Globus pallidus (tissue), 1 donor: ENCODE measurements around the gene TSPAN7.

Experiments
- DNase-seq: peaks from one replicate; pipeline ENCODE4 v3.0.0-alpha.2; 2015; ENCODE audit warnings: low spot score

Gene TSPAN7

GRCh38 chrX:38692961-38693360 is 131.6 kb downstream of the TSPAN7 start:
- DNase-seq: no peak

- no peak for DNase-seq
These were observed 133.1 kb downstream of the TSPAN7 start for GRCh38 chrX:38694394-38694793.

DNA sequence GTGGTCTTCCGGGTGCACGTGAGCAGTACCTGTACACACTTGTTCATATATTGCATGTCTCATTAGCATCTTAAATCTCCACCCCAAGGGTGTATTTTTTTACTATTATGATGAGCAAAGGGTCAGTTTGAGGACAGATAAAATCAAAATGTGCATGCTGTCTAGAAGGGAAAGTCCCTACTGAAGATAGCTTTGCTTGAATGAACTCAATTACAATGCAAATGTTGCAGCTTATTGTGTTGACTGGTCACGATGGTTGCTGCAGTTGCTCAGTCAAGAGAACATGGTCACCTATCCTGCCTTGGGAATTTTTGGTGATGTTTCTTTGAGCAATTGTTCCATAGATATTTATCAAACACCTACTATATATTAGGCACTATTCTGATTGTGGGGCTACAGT is 136.1 kb downstream of the TSPAN7 start:
- no peak for DNase-seq

- DNase-seq: no peak
These were observed 137.8 kb downstream of the TSPAN7 start for GRCh38 chrX:38699121-38699520.

GRCh38 chrX:38699696-38700095 is 138.4 kb downstream of the TSPAN7 start:
- no peak for DNase-seq

GRCh38 chrX:38701073-38701472 is 139.7 kb downstream of the TSPAN7 start:
- no peak for DNase-seq

GRCh38 chrX:38704146-38704882 is 143.0 kb downstream of the TSPAN7 start:
- no peak for DNase-seq

DNA sequence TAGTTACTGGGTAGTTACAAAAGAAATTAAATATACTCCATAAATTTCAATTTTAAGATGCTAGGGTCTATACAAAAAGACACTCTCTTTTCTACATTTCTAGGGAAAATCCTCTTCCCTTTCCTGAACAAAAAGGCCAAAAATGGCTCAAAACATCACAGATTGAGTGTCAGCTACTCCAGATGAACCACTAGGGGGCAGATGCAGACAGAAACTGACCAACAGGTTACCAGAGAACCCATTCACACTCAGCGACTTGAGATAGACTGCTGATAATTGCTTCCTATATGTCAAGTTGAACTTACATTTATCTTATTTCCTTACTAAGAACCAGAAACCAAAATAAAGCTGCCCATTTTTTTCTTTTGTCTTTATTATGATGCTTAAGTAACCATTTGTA is 156.5 kb downstream of the TSPAN7 start:
- DNase-seq: no peak

DNA sequence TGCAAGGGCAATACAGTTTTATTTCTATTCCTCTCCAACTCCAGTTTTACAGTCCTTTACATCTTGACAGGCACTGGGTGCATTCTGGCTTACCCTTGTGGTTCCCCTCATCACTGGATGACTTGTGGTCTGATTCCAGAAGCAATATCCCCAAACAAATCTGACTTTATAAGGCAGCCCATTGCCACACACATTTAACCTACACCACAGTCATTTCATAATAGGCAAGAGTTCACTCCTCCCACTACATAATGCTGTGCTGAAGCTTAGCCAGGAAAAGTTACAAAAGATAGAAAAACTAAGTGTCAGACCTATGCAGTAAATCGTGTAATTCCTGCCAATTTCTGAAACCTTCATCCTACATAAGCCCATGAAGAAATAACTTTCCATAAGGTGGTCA is 157.0 kb downstream of the TSPAN7 start:
- no peak for DNase-seq

DNA sequence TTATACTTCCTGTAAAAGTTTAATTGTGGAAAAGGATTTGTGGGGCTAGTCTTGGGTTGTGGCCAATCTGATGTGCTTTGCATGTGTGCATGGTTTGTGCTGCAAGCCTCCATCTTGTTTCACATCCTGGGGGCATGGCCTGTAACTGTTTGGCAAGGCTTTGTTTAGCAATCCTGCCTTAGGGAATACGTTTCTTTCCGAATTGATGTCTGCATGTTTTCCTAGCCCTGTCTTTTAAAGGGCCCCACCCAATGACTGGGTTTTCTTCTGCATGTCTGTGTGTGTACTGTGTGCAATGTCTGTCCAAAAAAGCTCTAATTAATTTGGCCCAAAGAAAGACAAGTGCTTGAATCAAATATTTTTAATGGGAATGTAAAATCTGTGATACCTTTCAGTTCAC is 165.3 kb downstream of the TSPAN7 start:
- no peak for DNase-seq

- DNase-seq: no peak
These were observed 166.3 kb downstream of the TSPAN7 start for GRCh38 chrX:38727668-38728067.

DNA sequence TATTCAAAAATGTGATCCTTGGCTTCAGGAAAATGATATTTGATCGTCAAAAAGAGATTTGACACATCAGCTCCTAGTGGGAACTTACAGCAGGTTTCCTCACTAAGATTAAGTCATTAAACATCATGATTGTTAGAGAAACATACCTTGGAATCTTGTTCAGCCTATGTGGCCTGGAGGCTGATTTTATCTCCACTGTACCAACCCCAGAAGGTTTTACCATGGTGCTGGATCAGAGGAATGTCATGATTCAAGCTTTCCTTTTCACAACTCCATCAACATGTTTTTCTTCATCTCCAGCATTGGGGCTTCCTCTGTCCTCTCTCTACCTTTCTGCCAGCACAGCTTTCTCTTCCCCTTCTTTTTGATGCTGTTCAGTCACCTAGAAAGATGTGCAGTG is 171.5 kb downstream of the TSPAN7 start:
- no peak for DNase-seq
